ENCODE data around the gene RAB4A.

RAB4A gene

DNA sequence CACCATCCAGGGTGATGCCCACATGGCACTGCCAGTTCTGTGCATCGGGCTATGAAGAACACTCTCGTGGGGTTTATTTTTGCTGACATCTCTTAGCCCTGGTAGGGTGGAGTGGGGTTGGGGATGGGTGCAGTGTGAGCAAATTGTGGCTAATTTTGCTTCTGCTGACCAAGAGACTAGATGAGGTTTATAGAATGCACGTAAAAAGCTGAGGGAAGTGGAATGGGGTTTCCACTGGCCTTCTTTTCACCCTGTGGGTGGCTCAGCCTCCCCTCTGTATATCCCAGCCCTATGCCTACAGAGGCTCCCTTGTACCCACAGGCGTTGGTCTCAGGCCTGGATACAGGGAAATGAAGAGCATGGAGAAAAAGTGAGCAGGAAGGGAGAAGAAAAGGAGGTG is 44.1 kb upstream of the RAB4A start:
- Histone ChIP-seq H3K4me2 (ENCODE audit: low read length) (no peak overlapping the region), H3K18ac (ENCODE audit: low read length) (peak overlapping the region; percentile 1), H3K27ac (ENCODE audit: low read depth, low read length) (no peak overlapping the region), H3K23ac (ENCODE audit: low read length) (no peak overlapping the region), H3K56ac (ENCODE audit: low read length) (no peak overlapping the region), H2AK5ac (ENCODE audit: low read length) (peak overlapping the region; percentile 84), H3K79me1 (ENCODE audit: low read length) (no peaks in the 10 kb centered on the region), H3K36me3 (ENCODE audit: control insufficient read depth, insufficient read depth, low read length) (no peaks in the 10 kb centered on the region), H4K5ac (ENCODE audit: low read length) (no peak overlapping the region), H3K4me1 (ENCODE audit: control insufficient read depth, low read depth, low read length) (peaks cover 11% of the 10 kb centered on the region), H2BK15ac (replicated peaks; ENCODE audit: low read depth) (no peak overlapping the region), H4K8ac (ENCODE audit: low read depth, low read length) (no peak overlapping the region), H3K4ac (ENCODE audit: low read depth, low read length) (peak overlapping the region; percentile 56), H3K79me2 (ENCODE audit: control insufficient read depth, insufficient read depth, low read length) (no peaks in the 10 kb centered on the region), H3K9ac (ENCODE audit: low read length) (peak overlapping the region; percentile 11), H2BK120ac (ENCODE audit: low read depth, low read length) (no peak overlapping the region), H3K4me3 (ENCODE audit: low read length) (no peak overlapping the region), H3K27me3 (ENCODE audit: insufficient read depth, low read length, poor library complexity) (no peaks in the 10 kb centered on the region), H2BK5ac (ENCODE audit: low read length) (peak overlapping the region; percentile 20)
- DNase-seq = no peak
- WGBS (ENCODE audit: extremely low coverage, insufficient coverage, low lambda C conversion rate) = no CpG with 5 or more reads among the region's 4 CpGs

DNA sequence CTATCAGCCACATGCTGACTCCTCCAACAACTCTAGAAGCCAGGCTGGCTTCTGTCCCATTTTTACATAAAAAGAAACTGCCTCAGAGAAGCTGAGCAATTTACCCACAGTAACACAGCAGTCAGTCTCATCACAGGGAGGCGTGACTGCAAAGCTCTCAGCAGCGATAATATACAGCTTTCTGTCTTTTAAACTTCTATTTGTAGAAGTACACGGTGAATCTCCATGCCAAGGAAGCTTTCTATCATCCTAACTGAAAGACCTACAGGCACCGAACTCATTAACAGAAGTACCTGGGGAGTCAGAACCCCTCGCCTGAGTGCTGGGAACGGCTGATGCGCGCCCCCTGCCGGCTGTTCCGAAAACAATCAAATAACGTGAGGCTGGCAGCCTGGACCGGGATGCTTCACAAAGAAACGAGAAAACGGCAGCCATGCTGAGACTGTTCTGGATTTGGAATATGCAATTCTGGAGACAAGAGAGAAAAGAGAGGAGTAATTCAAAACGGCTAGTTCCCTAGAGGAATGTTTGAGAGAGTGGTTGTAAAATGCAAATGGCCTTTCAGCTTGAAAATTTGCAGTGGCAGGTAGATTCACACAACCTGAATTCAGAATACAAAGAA is 43.5 kb upstream of the RAB4A start:
- H2BK5ac ChIP-seq (ENCODE audit: low read length) = no peak overlapping the region
- no peak overlapping the region for H3K9ac ChIP-seq (ENCODE audit: low read length)
- H3K4me2 ChIP-seq (ENCODE audit: low read length) = no peak overlapping the region
- no peak overlapping the region for H4K8ac ChIP-seq (ENCODE audit: low read depth, low read length)
- H4K5ac ChIP-seq (ENCODE audit: low read length) = no peak overlapping the region
- no peak overlapping the region for H3K23ac ChIP-seq (ENCODE audit: low read length)
- no peak overlapping the region for H3K56ac ChIP-seq (ENCODE audit: low read length)
- no peak overlapping the region for H2BK120ac ChIP-seq (ENCODE audit: low read depth, low read length)
- peaks cover 11% of the 10 kb centered on the region for H3K4me1 ChIP-seq (ENCODE audit: control insufficient read depth, low read depth, low read length)
- H2BK15ac ChIP-seq (replicated peaks; ENCODE audit: low read depth) = no peak overlapping the region
- peak overlapping the region; percentile 56 for H3K4ac ChIP-seq (ENCODE audit: low read depth, low read length)
- DNase-seq = peak; percentile 88
- H3K79me1 ChIP-seq (ENCODE audit: low read length) = no peaks in the 10 kb centered on the region
- H3K4me3 ChIP-seq (ENCODE audit: low read length) = no peak overlapping the region
- peak overlapping the region; percentile 1 for H3K18ac ChIP-seq (ENCODE audit: low read length)
- no peaks in the 10 kb centered on the region for H3K36me3 ChIP-seq (ENCODE audit: control insufficient read depth, insufficient read depth, low read length)
- H3K27ac ChIP-seq (ENCODE audit: low read depth, low read length) = no peak overlapping the region
- H2AK5ac ChIP-seq (ENCODE audit: low read length) = peak overlapping the region; percentile 23
- no CpG with 5 or more reads among the region's 15 CpGs for WGBS (ENCODE audit: extremely low coverage, insufficient coverage, low lambda C conversion rate)
- no peaks in the 10 kb centered on the region for H3K27me3 ChIP-seq (ENCODE audit: insufficient read depth, low read length, poor library complexity)
- no peaks in the 10 kb centered on the region for H3K79me2 ChIP-seq (ENCODE audit: control insufficient read depth, insufficient read depth, low read length)

DNA sequence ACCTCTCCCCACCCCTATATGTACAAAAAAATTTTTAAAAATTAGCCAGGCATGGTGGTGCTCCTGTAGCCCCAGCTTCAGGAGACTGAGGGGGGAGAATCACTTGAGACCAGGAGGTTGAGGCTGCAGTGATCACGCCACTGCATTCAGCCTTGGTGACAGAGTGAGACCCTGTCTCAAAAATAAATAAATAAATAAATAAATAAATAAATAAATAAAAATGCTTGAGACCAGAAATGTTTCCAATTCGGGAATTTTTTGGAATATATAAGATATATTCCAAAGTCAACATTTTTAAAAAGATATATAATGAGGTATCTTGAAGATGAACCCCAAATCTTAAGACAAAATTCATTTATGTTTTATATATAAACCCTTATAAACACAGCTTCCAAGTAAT is 42.4 kb upstream of the RAB4A start:
- Histone ChIP-seq H3K36me3 (ENCODE audit: control insufficient read depth, insufficient read depth, low read length) (no peaks in the 10 kb centered on the region), H3K9ac (ENCODE audit: low read length) (no peak overlapping the region), H3K27ac (ENCODE audit: low read depth, low read length) (no peak overlapping the region), H3K79me1 (ENCODE audit: low read length) (no peaks in the 10 kb centered on the region), H3K18ac (ENCODE audit: low read length) (no peak overlapping the region), H2BK5ac (ENCODE audit: low read length) (no peak overlapping the region), H2AK5ac (ENCODE audit: low read length) (no peak overlapping the region), H4K8ac (ENCODE audit: low read depth, low read length) (no peak overlapping the region), H3K79me2 (ENCODE audit: control insufficient read depth, insufficient read depth, low read length) (no peaks in the 10 kb centered on the region), H2BK120ac (ENCODE audit: low read depth, low read length) (no peak overlapping the region), H2BK15ac (replicated peaks; ENCODE audit: low read depth) (no peak overlapping the region), H3K4me1 (ENCODE audit: control insufficient read depth, low read depth, low read length) (peaks cover 11% of the 10 kb centered on the region), H3K56ac (ENCODE audit: low read length) (no peak overlapping the region), H3K23ac (ENCODE audit: low read length) (no peak overlapping the region), H4K5ac (ENCODE audit: low read length) (no peak overlapping the region), H3K4me3 (ENCODE audit: low read length) (no peak overlapping the region), H3K4me2 (ENCODE audit: low read length) (no peak overlapping the region), H3K4ac (ENCODE audit: low read depth, low read length) (no peak overlapping the region), H3K27me3 (ENCODE audit: insufficient read depth, low read length, poor library complexity) (no peaks in the 10 kb centered on the region)
- no CpG with 5 or more reads among the region's 2 CpGs for WGBS (ENCODE audit: extremely low coverage, insufficient coverage, low lambda C conversion rate)
- DNase-seq = no peak

DNA sequence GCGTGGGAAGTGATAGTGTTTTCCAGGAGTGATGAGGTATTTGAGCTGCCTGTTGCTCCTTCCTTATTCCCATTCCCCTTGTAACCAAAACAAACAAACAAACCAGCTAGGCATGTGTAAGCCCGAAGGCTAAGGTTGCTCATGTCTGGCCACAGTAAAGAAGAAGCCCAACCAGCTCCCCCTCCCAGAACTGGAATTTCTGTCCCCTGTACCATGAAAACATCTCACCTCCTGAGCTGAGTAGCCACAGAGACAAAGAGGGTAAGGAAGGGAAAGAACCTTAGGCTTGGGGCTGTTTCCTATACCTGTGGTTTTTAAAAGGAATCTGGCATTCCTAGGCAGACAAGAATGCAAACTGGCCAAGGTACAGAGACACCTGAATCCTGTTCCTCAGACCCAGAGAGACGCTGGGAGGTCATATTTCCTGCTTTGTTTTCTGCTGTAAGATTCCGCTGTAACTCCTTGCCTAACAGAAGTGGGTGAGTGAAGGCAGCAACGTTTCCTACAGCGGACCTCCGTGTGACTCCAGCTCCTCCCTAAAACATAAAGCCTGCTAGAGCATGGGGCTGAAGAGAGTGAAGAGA is 41.7 kb upstream of the RAB4A start:
- H3K23ac ChIP-seq (ENCODE audit: low read length) = no peak overlapping the region
- no peaks in the 10 kb centered on the region for H3K79me1 ChIP-seq (ENCODE audit: low read length)
- peak; percentile 95 for DNase-seq
- no peaks in the 10 kb centered on the region for H3K27me3 ChIP-seq (ENCODE audit: insufficient read depth, low read length, poor library complexity)
- no CpG with 5 or more reads among the region's 7 CpGs for WGBS (ENCODE audit: extremely low coverage, insufficient coverage, low lambda C conversion rate)
- H3K4me2 ChIP-seq (ENCODE audit: low read length) = no peak overlapping the region
- H3K4ac ChIP-seq (ENCODE audit: low read depth, low read length) = no peak overlapping the region
- H3K18ac ChIP-seq (ENCODE audit: low read length) = no peak overlapping the region
- H3K4me3 ChIP-seq (ENCODE audit: low read length) = no peak overlapping the region
- no peak overlapping the region for H2AK5ac ChIP-seq (ENCODE audit: low read length)
- peak overlapping the region; percentile 80 for H3K27ac ChIP-seq (ENCODE audit: low read depth, low read length)
- H2BK120ac ChIP-seq (ENCODE audit: low read depth, low read length) = no peak overlapping the region
- H3K36me3 ChIP-seq (ENCODE audit: control insufficient read depth, insufficient read depth, low read length) = no peaks in the 10 kb centered on the region
- H3K56ac ChIP-seq (ENCODE audit: low read length) = peak overlapping the region; percentile 61
- H2BK15ac ChIP-seq (replicated peaks; ENCODE audit: low read depth) = no peak overlapping the region
- no peak overlapping the region for H3K9ac ChIP-seq (ENCODE audit: low read length)
- no peak overlapping the region for H2BK5ac ChIP-seq (ENCODE audit: low read length)
- H4K5ac ChIP-seq (ENCODE audit: low read length) = no peak overlapping the region
- H3K4me1 ChIP-seq (ENCODE audit: control insufficient read depth, low read depth, low read length) = peaks cover 11% of the 10 kb centered on the region
- H3K79me2 ChIP-seq (ENCODE audit: control insufficient read depth, insufficient read depth, low read length) = no peaks in the 10 kb centered on the region
- no peak overlapping the region for H4K8ac ChIP-seq (ENCODE audit: low read depth, low read length)

DNA sequence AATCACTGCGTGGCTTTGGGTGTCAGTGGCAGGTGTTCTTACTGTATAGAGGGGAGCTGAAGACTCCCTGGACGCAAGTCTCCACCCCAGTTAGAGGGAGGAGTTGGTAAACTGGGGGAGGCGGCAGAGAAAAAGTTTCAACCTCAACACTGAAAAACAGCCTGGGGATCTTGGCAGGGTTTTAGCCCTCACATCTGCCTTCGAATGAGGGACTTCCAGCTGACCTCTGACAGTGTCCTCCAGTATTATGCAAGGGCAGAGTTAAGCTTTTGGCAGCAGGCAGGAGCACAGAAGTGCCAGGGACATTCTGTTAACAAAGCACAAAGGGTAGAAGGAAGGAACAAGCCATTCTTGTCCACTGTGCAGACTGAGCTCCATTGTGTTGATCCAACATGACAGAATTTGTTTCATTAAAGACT is 41.2 kb upstream of the RAB4A start:
- Histone ChIP-seq H2BK15ac (replicated peaks; ENCODE audit: low read depth) (no peak overlapping the region), H2AK5ac (ENCODE audit: low read length) (no peak overlapping the region), H3K79me1 (ENCODE audit: low read length) (no peaks in the 10 kb centered on the region), H3K18ac (ENCODE audit: low read length) (no peak overlapping the region), H4K5ac (ENCODE audit: low read length) (no peak overlapping the region), H3K4me1 (ENCODE audit: control insufficient read depth, low read depth, low read length) (peaks cover 11% of the 10 kb centered on the region), H3K4me2 (ENCODE audit: low read length) (no peak overlapping the region), H2BK120ac (ENCODE audit: low read depth, low read length) (no peak overlapping the region), H3K36me3 (ENCODE audit: control insufficient read depth, insufficient read depth, low read length) (no peaks in the 10 kb centered on the region), H3K4ac (ENCODE audit: low read depth, low read length) (no peak overlapping the region), H3K56ac (ENCODE audit: low read length) (peak overlapping the region; percentile 61), H4K8ac (ENCODE audit: low read depth, low read length) (no peak overlapping the region), H3K27me3 (ENCODE audit: insufficient read depth, low read length, poor library complexity) (no peaks in the 10 kb centered on the region), H3K27ac (ENCODE audit: low read depth, low read length) (peak overlapping the region; percentile 80), H3K4me3 (ENCODE audit: low read length) (no peak overlapping the region), H3K23ac (ENCODE audit: low read length) (no peak overlapping the region), H2BK5ac (ENCODE audit: low read length) (no peak overlapping the region), H3K9ac (ENCODE audit: low read length) (no peak overlapping the region), H3K79me2 (ENCODE audit: control insufficient read depth, insufficient read depth, low read length) (no peaks in the 10 kb centered on the region)
- DNase-seq = no peak
- WGBS (ENCODE audit: extremely low coverage, insufficient coverage, low lambda C conversion rate) = no CpG with 5 or more reads among the region's 4 CpGs

All from mesendoderm (in vitro differentiated cells).